Skeletal muscle cell (primary cell): ENCODE measurements around the gene MRPL39.

Experiments
- DNase-seq: peaks from one replicate; pipeline ENCODE4 v3.0.0-alpha.2; 2010; ENCODE audit warnings: low read depth
- H3K4me3 ChIP-seq: 2 replicates; pipeline ENCODE4 v1.5.1; 2011; ENCODE audit warnings: low read depth, mild to moderate bottlenecking, control low read depth, low read length, moderate library complexity

Gene MRPL39

GRCh38 chr21:25619198-25619597 is 11.9 kb upstream of the MRPL39 start:
- DNase-seq: no peak
- no peak overlapping the region for H3K4me3 ChIP-seq

GRCh38 chr21:25615880-25616279 is 8.6 kb upstream of the MRPL39 start:
- H3K4me3 ChIP-seq: no peak overlapping the region
- DNase-seq: no peak

- no peak overlapping the region for H3K4me3 ChIP-seq
- DNase-seq: no peak
These were observed 7.2 kb upstream of the MRPL39 start for GRCh38 chr21:25614441-25614840.

- peak; percentile 49 for DNase-seq
- H3K4me3 ChIP-seq: peak overlapping the region; percentile 87
These were observed 910 bp upstream of the MRPL39 start for GRCh38 chr21:25608044-25608737.

- DNase-seq: no peak
- H3K4me3 ChIP-seq: no peak overlapping the region
These were observed 17.4 kb downstream of the MRPL39 start for GRCh38 chr21:25589887-25590286.

GRCh38 chr21:25586791-25587190 is 20.5 kb downstream of the MRPL39 start:
- DNase-seq: no peak
- H3K4me3 ChIP-seq: no peak overlapping the region

- no peak overlapping the region for H3K4me3 ChIP-seq
- no peak for DNase-seq
These were observed 21.0 kb downstream of the MRPL39 start for GRCh38 chr21:25586326-25586725.

GRCh38 chr21:25584833-25585676 is 22.2 kb downstream of the MRPL39 start:
- no peak overlapping the region for H3K4me3 ChIP-seq
- DNase-seq: no peak

- no peak overlapping the region for H3K4me3 ChIP-seq
- no peak for DNase-seq
These were observed 23.7 kb downstream of the MRPL39 start for GRCh38 chr21:25583370-25584130.

GRCh38 chr21:25582888-25583287 is 24.4 kb downstream of the MRPL39 start:
- no peak overlapping the region for H3K4me3 ChIP-seq
- no peak for DNase-seq

GRCh38 chr21:25582164-25582790 is 25.0 kb downstream of the MRPL39 start:
- no peak for DNase-seq
- no peak overlapping the region for H3K4me3 ChIP-seq

- no peak for DNase-seq
- H3K4me3 ChIP-seq: no peak overlapping the region
These were observed 25.7 kb downstream of the MRPL39 start for GRCh38 chr21:25581582-25581981.

GRCh38 chr21:25580912-25581260 is 26.4 kb downstream of the MRPL39 start:
- DNase-seq: no peak
- H3K4me3 ChIP-seq: no peak overlapping the region

GRCh38 chr21:25579226-25580013 is 27.9 kb downstream of the MRPL39 start:
- no peak overlapping the region for H3K4me3 ChIP-seq
- no peak for DNase-seq

- no peak for DNase-seq
These were observed 29.0 kb downstream of the MRPL39 start for GRCh38 chr21:25578056-25578961.

GRCh38 chr21:25577424-25578055 is 29.7 kb downstream of the MRPL39 start:
- no peak overlapping the region for H3K4me3 ChIP-seq
- no peak for DNase-seq

More at GRCh38 chr21:25578056-25578961, 29.0 kb downstream of the MRPL39 start:
- no peak overlapping the region for H3K4me3 ChIP-seq

GRCh38 chr21:25573409-25574206 is 33.7 kb downstream of the MRPL39 start:
- DNase-seq: peak; percentile 87
- no peak overlapping the region for H3K4me3 ChIP-seq
